ENCODE results near the gene DCTN3. TPM values are rescaled to one million over a fixed set of nuclear protein-coding genes. Genes with fewer than 3 reads are reported as not detected.
A peak's percentile ranks its signal among the peaks of the same experiment; 100 is the strongest.
"Not testable (repeated sequence)": the region's sequence is repeated elsewhere in the genome, so short reads cannot be mapped to it uniquely, and the experiment has no call there.

DCTN3 gene
- total and polyA plus RNA-seq, 2 experiments from 2014 or later = 75.0 to 83.1 TPM

DNA sequence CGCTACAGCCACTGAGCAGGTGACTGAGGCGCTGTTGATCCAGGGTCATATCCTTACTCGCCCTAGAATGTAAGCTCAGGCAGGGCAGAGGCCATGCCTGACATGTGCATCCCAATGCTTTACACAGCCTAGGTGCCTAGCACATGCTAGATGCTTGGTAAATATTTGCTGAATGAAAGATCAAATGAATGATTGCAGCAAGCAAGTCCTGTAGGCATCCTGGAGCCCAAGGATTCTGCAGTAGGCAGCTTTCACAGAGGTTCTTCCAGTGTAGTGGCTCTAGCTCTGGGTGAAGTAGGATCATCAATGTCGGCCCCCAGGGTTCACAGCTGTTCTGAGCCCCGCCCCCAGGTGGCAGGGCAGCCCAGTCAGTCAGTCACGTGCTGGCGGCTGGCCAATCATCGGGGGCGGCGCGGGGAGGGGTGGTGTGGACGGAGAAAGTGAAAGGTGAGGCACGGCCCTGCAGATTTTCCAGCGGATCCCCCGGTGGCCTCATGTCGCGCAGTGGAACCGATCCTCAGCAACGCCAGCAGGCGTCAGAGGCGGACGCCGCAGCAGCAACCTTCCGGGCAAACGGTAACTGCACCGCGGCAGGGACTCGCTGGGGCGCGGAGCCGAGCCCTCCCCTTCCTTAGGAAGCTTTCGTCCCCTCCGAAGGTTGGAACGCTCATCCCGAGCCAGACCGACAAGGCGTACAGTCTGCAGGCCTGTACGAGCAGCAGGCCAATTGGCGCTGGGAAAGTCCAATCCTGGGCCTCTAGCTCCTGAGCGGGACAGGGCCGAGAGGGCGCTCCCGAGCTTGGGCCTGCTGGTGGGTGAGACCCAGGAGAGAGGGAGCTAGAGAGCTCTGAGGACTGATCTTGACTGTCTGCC lies 26.2 kb upstream of the DCTN3 start, which contains the start of gene GALT:
Gene GALT, plus strand, starts transcription at position 465 of the 873 bp plus-strand sequence. Its CDS starts 30 bp downstream, at position 495.
- 6% methylated on average over 38 of the region's 43 CpGs for WGBS (ENCODE audit: low lambda C conversion rate, missing lambda C conversion rate)

DNA sequence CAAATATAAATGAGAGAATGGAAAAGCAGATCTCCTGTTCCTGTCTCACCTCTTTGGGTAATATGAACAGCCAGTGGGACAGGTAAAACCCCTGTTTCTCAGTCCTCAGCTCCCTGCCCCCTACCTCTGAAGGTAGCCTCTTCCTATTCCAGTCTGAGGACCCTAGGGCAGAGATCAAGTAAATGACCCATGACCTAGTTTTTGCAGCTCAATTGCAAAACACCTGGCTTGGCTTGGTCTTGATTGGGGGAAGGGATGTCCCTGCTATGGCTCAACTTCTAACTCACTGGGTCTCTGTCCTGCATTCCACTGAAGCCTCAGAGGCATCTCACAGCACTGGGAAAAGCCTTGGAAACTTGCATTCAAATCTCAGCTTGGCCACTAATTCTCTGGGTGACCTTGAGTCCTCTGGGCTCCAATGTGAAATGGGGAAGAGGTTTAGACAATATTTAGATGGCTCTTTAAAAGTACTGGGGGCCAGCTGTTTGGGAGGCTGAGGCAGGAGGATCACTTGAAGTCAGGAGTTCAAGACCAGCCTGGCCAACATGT lies 24.5 kb upstream of the DCTN3 start:
- Histone ChIP-seq H3K4me3 (no peak overlapping the region), H3K36me3 (replicated peaks; ENCODE audit: insufficient read depth, low read depth) (no peaks in the 10 kb centered on the region), H2AFZ (no peak overlapping the region), H3K9me2 (replicated peaks; ENCODE audit: insufficient read depth) (no peaks in the 10 kb centered on the region), H4K20me1 (ENCODE audit: insufficient read depth, poor library complexity, severe bottlenecking) (no peaks in the 10 kb centered on the region), H3K27me3 (no peaks in the 10 kb centered on the region), H3K27ac (peak overlapping the region; percentile 59), H3K9me3 (ENCODE audit: low read depth) (no peaks in the 10 kb centered on the region), H3K4me2 (no peak overlapping the region), H3K4me1 (ENCODE audit: insufficient read depth) (peaks cover 25% of the 10 kb centered on the region), H3K79me2 (peaks cover 26% of the 10 kb centered on the region)
- TF ChIP-seq EZH2 (IDR thresholded peaks at IDR 0.05; ENCODE audit: borderline replicate concordance) (no peak), EZH2phosphoT487 (IDR thresholded peaks at IDR 0.05; ENCODE audit: low read depth, severe bottlenecking, unreplicated experiment) (no peak)
- TF ChIP-seq, protein P1, sequence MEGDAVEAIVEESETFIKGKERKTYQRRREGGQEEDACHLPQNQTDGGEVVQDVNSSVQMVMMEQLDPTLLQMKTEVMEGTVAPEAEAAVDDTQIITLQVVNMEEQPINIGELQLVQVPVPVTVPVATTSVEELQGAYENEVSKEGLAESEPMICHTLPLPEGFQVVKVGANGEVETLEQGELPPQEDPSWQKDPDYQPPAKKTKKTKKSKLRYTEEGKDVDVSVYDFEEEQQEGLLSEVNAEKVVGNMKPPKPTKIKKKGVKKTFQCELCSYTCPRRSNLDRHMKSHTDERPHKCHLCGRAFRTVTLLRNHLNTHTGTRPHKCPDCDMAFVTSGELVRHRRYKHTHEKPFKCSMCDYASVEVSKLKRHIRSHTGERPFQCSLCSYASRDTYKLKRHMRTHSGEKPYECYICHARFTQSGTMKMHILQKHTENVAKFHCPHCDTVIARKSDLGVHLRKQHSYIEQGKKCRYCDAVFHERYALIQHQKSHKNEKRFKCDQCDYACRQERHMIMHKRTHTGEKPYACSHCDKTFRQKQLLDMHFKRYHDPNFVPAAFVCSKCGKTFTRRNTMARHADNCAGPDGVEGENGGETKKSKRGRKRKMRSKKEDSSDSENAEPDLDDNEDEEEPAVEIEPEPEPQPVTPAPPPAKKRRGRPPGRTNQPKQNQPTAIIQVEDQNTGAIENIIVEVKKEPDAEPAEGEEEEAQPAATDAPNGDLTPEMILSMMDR (IDR thresholded peaks at IDR 0.05; ENCODE audit: poor library complexity) = no peak
- DNase-seq (ENCODE audit: low spot score) = peak; percentile 43

More for the DNA sequence above, 26.2 kb upstream of the DCTN3 start, which contains the start of gene GALT:
- Histone ChIP-seq H3K36me3 (replicated peaks; ENCODE audit: insufficient read depth, low read depth) (no peaks in the 10 kb centered on the region), H4K20me1 (ENCODE audit: insufficient read depth, poor library complexity, severe bottlenecking) (no peaks in the 10 kb centered on the region), H3K27ac (peak within 1 kb of the TSS; percentile 78), H3K4me2 (peak within 1 kb of the TSS; percentile 97), H2AFZ (peak within 1 kb of the TSS; percentile 47), H3K4me1 (ENCODE audit: insufficient read depth) (peaks cover 26% of the 10 kb centered on the region), H3K9me2 (replicated peaks; ENCODE audit: insufficient read depth) (no peaks in the 10 kb centered on the region), H3K9me3 (ENCODE audit: low read depth) (no peaks in the 10 kb centered on the region), H3K79me2 (peaks cover 26% of the 10 kb centered on the region), H3K4me3 (peak within 1 kb of the TSS; percentile 38), H3K27me3 (no peaks in the 10 kb centered on the region)
- TF ChIP-seq EZH2phosphoT487 (IDR thresholded peaks at IDR 0.05; ENCODE audit: low read depth, severe bottlenecking, unreplicated experiment) = no peak
- TF ChIP-seq, protein P1 (IDR thresholded peaks at IDR 0.05; ENCODE audit: poor library complexity) = peak; percentile 38
- peak; percentile 96 for DNase-seq (ENCODE audit: low spot score)

DNA sequence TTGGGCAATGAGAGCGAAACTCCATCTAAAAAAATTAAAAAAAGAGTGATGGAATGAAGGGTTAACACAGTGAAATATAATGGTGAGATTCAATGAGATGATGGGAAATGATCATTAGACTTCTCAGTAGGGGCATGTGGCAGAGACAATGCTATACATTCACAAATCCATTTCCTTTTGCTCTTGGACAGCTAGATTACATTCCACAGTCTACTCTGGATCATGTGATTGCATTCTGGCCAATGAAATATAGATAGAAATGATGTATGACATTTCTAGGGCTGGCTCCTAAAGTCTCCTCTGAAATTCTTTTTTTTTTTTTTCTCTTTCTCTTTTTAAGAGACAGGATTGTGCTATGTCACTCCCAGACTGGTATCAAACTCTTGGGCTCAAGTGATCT lies 22.4 kb upstream of the DCTN3 start:
- H2AFZ ChIP-seq = no peak overlapping the region
- peaks cover 24% of the 10 kb centered on the region for H3K4me1 ChIP-seq (ENCODE audit: insufficient read depth)
- H3K27me3 ChIP-seq = no peaks in the 10 kb centered on the region
- no peaks in the 10 kb centered on the region for H4K20me1 ChIP-seq (ENCODE audit: insufficient read depth, poor library complexity, severe bottlenecking)
- 100% methylated on average over 1 of the region's 1 CpG for WGBS (ENCODE audit: low lambda C conversion rate, missing lambda C conversion rate)
- H3K9me3 ChIP-seq (ENCODE audit: low read depth) = no peaks in the 10 kb centered on the region
- no peak for TF ChIP-seq EZH2phosphoT487 (IDR thresholded peaks at IDR 0.05; ENCODE audit: low read depth, severe bottlenecking, unreplicated experiment)
- TF ChIP-seq EZH2 (IDR thresholded peaks at IDR 0.05; ENCODE audit: borderline replicate concordance) = no peak
- peaks cover 6% of the 10 kb centered on the region for H3K79me2 ChIP-seq
- no peak overlapping the region for H3K27ac ChIP-seq
- H3K4me3 ChIP-seq = no peak overlapping the region
- H3K4me2 ChIP-seq = no peak overlapping the region
- DNase-seq (ENCODE audit: low spot score) = no peak
- no peaks in the 10 kb centered on the region for H3K36me3 ChIP-seq (replicated peaks; ENCODE audit: insufficient read depth, low read depth)
- H3K9me2 ChIP-seq (replicated peaks; ENCODE audit: insufficient read depth) = no peaks in the 10 kb centered on the region

DNA sequence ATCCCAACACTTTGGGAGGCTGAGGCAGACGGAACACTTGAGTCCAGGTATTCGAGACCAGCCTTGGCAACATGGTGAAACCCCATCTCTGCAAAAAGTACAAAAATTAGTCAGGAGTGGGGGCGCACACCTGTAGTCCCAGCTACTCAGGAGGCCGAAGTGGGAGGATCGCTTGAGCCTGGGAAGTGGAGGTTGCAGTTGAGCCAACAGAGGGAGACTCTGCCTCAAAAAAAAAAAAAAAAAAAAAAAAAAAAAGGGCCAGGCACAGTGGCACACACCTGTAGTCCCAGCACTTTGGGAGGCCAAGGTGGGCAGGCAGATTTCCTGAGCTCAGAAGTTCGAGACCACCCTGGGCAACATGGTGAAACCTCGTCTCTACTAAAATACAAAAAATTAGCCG lies 19.0 kb upstream of the DCTN3 start:
- H3K79me2 ChIP-seq = peaks cover 12% of the 10 kb centered on the region
- H3K36me3 ChIP-seq (replicated peaks; ENCODE audit: insufficient read depth, low read depth); DNase-seq (ENCODE audit: low spot score); H3K27ac ChIP-seq; H3K9me3 ChIP-seq (ENCODE audit: low read depth); H3K27me3 ChIP-seq; H3K4me3 ChIP-seq; H3K9me2 ChIP-seq (replicated peaks; ENCODE audit: insufficient read depth); H3K4me2 ChIP-seq; H4K20me1 ChIP-seq (ENCODE audit: insufficient read depth, poor library complexity, severe bottlenecking); H2AFZ ChIP-seq: not testable (repeated sequence)
- WGBS (ENCODE audit: low lambda C conversion rate, missing lambda C conversion rate) = over 99% methylated on average over 8 of the region's 8 CpGs
- H3K4me1 ChIP-seq (ENCODE audit: insufficient read depth) = peaks cover 20% of the 10 kb centered on the region
